IMR-90 (cell line): ENCODE measurements around the gene PTH1R.

ENCODE experiments used
- BHLHE40 ChIP-seq: fragments of 150-350 bp; IDR thresholded peaks from 2 replicates; pipeline ENCODE4 v1.6.1; 2016; ENCODE audit warnings: mild to moderate bottlenecking, low read depth, low read length
- CEBPB ChIP-seq: IDR thresholded peaks from 2 replicates; pipeline ENCODE4 v1.6.1; 2012; ENCODE audit warnings: low read depth, low read length, improper control_type of control experiment
- CTCF ChIP-seq: conservative IDR thresholded peaks from 2 replicates; pipeline ENCODE4 v1.5.1; 2012; ENCODE audit warnings: mild to moderate bottlenecking, low read depth, low read length, improper control_type of control experiment
- FOS ChIP-seq: fragments of 150-350 bp; IDR thresholded peaks from 2 replicates; pipeline ENCODE4 v1.6.1; 2016; ENCODE audit warnings: low read depth, low read length
- MXI1 ChIP-seq: IDR thresholded peaks from 2 replicates; pipeline ENCODE4 v1.6.1; 2012; ENCODE audit warnings: low read depth, mild to moderate bottlenecking, low read length, moderate library complexity, borderline replicate concordance
- POLR2A ChIP-seq: IDR thresholded peaks from 2 replicates; pipeline ENCODE4 v1.6.1; 2012; ENCODE audit warnings: mild to moderate bottlenecking, low read depth, low read length
- RAD21 ChIP-seq: IDR thresholded peaks from 2 replicates; pipeline ENCODE4 v1.6.1; 2012; ENCODE audit warnings: low read length, improper control_type of control experiment
- RCOR1 ChIP-seq: IDR thresholded peaks from 2 replicates; pipeline ENCODE4 v1.6.1; 2012; ENCODE audit warnings: mild to moderate bottlenecking, low read length, improper control_type of control experiment; ENCODE audit not compliant: insufficient replicate concordance
- RFX5 ChIP-seq: IDR thresholded peaks from 2 replicates; pipeline ENCODE4 v1.8.0; 2012; ENCODE audit warnings: low read depth, mild to moderate bottlenecking, low read length, moderate library complexity
- TF ChIP-seq, protein P1 (sequence below): fragments of 150-350 bp; IDR thresholded peaks from 2 replicates; pipeline ENCODE4 v1.6.1; 2017; ENCODE audit warnings: mild to moderate bottlenecking, antibody characterized with exemption, low read length, low read depth

DNA sequence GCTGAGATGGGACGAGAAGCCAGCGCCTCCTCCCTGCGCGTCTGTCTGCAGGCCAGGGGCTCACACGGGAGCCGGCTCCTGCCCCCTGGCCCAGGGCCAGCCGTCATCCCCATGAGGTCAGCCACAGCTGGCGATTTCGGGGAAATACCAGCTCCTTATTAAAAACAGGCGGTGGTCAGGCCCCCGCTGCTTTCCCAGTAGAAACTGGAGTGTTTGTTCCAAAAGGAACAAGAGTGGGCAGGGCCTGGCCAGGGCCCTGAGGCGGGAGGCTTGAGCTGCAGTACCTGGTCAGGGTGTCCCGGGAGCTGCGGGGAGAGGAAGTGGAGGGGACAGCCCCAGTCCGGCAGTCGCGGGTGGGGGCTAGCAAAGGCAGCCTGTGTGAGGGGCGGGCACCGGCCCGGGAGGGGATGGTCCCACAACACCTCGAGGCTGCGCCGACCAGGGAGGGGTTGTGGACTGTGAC lies 32.1 kb upstream of the PTH1R start:
- TF ChIP-seq RCOR1 (no peak), POLR2A (no peak), RFX5 (no peak), CTCF (no peak), MXI1 (no peak), FOS (no peak), BHLHE40 (no peak), CEBPB (no peak), RAD21 (no peak)
- TF ChIP-seq, protein P1, sequence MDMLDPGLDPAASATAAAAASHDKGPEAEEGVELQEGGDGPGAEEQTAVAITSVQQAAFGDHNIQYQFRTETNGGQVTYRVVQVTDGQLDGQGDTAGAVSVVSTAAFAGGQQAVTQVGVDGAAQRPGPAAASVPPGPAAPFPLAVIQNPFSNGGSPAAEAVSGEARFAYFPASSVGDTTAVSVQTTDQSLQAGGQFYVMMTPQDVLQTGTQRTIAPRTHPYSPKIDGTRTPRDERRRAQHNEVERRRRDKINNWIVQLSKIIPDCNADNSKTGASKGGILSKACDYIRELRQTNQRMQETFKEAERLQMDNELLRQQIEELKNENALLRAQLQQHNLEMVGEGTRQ: no peak
